GM18861 (cell line): ENCODE results near the gene COG3.

Experiments used
- ATAC-seq: cut with Tn5 transposase; IDR thresholded peaks from one replicate; pipeline ENCODE4 v1.9.1; 2021; ENCODE audit not compliant: unreplicated experiment

COG3 gene

DNA sequence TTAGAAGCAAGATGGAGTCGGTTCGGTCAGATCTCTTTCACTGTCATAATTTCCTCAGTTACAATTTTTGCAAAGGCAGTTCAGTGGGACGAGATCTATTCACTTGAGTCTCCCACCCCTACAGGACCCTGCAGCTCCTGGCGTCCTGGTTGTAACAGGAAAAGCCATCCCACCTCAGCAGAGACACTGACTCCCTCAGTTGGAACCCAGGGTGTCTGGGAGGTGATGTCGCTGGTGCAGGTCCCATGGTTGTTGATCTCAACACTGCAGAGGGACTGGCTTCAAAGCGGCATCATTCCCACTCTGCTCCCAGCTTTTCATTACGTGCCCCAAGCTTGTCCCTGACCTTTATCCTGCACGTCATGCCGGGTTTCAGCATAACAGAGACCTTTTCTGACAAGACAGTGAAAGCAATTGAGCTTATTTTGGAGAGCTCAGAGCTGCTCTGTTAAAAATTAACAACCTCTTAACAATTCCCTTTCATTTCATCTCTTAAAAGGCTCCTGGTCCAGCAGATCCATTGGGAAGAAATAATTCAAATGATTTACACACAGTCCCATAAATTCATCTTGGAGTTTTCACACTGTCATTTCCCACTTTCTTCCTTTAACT lies 17.6 kb upstream of the COG3 start:
- ATAC-seq: no peak

DNA sequence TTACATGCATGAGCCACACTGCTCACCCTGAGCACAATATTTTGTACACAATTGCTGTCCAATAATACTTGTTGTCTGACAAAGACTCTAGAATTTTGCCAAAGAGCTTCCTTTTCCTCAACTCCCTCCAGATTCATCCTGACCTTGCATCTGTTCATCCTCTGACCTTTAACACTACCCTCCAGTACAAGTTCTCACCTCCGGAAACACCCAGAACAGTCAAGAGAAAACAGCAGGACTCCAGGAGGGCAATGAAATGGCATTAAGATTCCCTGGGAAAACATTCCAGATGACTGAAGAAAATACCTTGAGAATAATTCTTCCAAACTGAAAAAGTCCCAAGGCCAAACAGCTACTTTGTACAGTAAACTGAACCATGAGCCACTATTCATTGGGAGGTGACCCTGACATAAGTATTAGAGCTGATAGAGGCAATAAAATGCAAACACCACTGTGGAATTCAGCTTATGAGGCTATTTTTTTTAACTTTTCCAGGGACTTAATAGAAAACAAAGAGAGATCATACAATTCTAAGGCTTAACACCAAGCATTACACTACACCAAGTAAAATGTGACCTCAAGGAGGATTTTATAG lies 15.7 kb upstream of the COG3 start:
- no peak for ATAC-seq

DNA sequence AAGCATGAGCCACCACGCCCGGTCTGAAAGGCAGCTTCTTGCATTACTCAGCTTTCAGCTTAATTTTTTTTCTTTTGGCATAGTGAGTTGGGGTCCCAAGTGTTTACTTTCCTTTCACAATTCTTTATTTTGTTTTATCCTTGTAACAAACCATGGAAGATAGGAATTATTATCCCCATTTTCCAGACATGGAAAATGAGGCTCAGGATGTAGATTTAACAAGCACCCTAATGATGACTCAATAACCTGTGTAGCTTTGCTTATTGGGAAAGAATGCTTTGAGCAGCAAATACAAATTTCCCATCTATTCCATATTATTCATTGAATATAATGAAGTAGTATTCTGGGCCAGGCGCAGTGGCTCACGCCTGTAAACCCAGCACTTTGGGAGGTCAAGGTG lies 13.5 kb upstream of the COG3 start:
- no peak for ATAC-seq

DNA sequence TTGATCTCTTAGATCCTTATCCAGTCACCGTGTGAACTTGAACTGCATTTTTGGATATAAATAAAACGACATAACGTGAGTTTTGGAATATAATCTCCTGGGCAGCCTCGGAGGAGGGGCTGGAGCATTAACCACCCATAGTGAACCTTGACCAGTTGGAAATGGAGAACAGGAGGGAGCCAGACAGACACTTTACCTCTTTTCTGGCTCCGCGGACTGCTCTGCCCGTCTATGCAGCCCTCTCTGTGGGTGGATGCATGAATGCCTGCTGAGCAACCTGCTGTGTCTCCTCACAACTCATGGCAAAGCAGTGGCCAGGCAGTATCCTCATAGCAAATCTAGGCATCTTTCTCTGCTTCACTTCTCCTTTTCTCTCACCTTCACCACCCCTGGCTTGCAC lies 10.5 kb upstream of the COG3 start:
- ATAC-seq: no peak

DNA sequence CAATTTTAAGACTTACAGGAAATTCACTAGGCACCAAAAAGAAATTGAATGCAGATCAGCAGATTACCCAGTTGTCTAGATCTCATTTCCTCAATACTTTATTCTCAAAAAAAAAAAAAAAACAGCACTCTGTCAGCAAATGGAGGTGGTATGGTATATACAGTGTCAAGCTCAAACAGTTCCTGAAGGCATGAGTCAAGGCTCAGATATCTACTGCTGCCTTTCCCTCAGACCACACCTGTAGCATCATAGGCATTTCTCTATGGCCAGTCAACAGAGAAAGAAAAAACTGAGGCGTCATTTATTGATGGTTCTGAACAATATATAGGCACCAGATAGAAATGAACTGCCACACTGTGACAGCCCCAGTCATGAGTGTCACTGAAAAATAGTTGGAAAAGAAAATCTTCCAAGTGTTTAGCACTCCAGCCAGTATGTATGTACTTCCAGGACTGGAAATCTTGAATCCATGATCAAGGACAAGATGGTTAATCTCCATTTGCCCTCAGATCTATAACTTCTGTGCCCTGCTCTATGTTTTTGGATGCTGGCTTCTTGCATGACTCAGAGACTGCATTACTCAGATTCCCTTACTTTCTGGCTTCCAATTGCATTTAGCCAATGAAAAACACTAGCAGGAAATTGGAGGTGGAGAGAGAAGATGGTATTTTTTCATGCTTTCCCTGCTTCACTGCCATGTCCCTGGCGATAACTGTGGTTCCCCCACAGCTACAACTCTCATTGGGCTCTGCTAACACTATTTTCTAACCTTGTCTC lies 8.4 kb upstream of the COG3 start:
- no peak for ATAC-seq

DNA sequence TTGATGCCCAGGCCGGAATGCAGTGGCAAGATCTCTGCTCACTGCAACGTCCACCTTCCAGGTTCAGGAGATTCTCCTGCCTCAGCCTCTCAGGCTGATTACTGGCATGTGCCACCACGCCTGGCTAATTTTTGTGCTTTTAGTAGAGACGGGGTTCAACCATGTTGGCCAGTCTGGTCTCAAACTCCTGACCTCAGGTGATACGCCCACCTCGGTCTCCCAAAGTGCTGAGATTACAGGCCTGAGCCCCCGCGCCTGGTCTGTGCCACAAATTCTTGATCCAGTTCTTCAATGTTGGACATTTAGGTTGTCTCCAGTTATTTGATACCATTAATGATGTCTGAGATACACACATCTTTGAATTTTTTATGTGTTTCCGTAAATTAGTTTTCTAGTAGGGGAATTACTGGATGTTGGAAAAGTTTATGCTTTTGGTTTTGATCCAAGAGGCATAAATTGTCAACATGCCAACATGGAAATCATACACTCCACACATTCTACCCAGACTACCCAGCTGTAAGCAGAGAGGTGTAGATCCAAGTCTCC lies 525 bp upstream of the COG3 start:
- no peak for ATAC-seq

DNA sequence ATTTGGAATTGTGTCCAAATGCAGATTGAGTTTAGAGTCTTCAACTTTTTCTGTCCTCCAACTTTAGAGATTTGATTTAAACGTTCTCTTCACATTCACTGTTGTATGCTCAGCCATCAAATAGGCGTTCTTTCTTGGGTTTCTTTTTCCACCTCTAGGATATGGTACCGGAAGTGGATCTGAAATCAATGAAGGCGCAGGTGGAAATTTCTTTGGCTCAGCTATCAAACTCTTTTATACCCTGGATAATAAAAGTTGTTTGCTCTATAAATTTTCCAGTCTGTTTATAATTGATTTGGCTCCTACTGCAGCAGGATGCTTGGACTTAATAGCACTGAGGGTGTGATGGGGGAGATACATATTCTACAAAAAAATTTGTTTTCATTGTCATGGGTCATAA lies 1.6 kb downstream of the COG3 start:
- no peak for ATAC-seq

DNA sequence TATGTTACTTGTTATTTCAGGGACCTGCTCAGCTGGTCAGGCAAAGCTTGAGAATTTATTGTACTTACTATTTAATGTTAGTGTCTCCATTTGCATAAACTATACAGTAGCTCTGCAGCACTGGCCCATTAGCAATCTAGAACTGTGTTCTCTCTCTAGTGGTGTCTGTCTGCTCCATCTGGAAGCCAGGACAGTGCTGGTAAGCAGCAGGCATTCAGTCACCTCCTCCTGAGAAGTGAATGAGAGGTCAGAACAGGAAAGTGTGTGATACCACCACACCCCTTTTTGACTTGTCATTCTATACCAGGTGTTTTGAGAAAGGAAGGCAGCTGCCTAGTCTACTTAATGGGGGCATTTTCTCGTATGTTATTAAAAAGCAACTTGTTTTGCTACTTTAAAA lies 3.9 kb downstream of the COG3 start:
- no peak for ATAC-seq

DNA sequence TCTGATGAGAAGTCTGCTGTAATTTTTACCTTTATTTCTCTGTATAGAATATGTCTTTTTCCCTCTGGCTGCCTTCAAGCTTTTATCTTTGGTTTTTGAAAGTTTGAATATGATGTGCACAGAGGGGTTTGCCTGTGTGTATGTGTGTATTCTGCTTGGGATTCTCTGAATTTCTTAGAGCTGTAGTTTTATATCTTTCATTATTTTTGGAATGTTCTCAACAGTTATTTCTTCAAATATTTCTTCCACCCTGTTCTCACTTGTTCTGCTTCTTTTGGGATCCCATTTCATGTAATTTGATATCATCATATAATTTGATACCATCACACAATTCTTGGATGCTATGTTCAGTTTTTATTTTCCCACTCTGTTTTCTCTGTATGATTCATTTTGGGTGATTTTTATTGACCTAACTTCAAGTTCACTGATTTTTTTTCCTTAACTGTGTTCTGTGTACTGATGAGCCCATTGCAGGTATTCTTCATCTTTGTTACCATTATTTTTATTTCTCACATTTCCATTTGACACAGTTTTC lies 7.5 kb downstream of the COG3 start:
- ATAC-seq: no peak

DNA sequence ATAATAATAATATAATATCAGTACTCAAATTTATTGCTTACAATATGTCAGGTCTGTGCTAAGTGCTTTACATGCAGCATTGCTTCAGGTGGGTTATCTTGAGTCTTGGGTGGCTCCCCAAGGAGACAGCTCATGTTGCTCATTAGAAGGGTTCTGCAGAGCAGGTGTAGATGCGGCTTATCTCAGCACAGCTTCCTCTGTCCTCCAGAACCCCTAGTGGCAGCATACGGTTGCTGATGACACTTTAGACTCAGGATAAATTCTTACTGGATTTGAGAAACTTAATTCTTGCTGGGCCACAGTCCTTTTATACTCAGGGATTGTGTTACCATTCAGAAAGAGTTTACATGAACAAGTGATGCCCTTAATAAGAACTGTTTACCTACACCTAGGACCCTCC lies 8.9 kb downstream of the COG3 start:
- no peak for ATAC-seq

DNA sequence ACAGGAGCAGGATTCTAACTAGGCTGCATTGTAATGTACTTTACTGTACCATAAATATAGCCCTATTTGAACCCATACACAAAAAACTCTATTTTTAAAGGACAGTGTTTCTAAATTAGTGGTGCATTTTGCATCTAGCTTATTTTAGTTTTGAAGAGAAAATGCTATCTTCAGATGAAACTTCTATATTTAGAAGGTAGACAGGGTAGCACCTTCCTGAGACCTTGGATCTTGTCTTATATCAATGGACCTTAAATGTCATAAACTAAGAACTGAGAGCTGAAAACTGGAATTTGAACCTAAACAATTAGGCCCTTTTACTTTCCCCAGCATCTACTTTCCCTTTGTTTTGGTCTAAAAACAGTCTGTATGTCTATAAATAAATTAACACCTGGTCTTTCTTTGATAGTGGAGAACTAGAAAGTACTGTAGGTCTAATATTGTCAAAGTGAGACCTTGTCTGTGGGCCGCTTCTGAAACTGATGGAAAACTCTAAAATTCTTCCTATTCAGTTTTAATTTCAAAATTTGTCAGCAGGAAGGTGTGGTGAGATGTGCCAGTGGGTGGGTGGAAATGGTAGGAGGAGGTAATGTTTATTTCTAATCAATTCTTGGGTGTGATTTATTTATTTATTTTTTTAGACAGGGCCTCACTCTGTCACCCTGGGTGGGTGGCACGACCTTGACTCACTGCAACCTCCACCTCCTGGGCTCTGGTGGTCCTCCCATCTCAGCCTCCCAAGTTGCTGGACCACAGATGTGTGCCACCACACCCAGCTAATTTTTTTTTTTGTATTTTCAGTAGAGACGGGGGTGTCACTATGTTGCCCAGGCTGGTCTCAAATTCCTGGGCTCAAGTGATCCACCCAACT lies 10.1 kb downstream of the COG3 start:
- ATAC-seq: no peak

DNA sequence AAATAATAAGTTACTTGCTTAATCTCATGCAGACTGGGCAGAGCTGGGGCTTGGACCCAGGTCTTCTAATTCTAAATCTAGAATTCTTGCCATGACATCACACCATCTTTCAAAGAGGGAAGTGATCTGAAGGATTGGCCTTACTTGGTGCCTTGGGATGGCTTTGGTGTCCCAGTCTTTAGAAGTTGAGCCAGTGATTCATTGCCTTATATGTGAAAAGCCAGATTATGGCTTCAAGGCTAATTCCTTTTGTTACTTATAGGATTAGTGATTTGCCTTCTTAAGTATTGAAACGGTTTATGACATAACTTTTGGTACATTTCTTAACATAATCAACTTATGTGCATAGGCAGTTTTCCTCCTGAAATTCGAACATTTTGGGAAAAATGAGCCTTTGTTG lies 14.9 kb downstream of the COG3 start:
- ATAC-seq: no peak

DNA sequence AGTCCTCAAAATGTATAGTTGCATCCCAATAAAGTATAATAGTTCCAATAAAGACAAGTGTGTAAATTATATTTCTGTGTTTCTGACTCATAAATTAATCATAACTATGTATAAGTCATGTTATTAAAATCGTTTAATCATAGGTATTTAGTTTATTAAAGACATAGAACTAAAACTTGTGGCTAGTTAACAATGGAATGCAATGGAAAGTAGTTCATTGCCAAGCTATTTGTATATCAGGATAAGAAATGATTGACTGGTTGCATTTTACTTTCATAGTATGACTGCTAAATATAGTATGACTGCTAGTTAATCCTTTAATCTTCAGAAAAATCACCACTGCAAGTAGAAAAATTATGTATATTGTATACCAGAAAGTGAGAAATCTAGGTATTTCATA lies 16.9 kb downstream of the COG3 start:
- ATAC-seq: no peak

DNA sequence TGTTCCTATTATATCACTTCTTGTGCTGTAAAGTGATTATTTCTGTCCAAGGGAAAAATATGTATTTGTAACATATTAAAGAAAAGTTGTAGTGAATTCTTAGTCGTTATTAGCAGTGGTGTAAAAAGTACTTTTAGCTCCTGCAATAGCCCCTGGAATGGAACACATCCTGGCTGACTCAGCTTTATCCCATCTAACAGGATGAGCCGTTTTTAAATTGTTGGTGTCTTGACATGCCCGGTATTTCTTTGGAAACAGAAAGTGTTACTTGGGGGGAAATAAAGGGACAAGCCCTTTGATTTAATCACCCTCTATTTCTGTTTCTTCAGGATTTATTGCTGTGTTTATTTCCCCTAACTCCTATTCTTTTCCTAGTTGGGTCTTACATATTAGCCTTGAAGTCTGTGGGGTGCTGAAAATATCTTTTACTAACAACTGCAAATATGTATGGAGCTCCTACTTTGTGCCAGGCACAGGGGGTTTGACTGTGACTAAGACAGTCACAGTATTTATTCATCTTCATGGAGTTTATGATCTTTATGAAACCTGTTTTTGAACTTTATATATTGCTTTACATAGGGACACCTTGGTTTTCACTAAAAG lies 17.9 kb downstream of the COG3 start:
- ATAC-seq: no peak

DNA sequence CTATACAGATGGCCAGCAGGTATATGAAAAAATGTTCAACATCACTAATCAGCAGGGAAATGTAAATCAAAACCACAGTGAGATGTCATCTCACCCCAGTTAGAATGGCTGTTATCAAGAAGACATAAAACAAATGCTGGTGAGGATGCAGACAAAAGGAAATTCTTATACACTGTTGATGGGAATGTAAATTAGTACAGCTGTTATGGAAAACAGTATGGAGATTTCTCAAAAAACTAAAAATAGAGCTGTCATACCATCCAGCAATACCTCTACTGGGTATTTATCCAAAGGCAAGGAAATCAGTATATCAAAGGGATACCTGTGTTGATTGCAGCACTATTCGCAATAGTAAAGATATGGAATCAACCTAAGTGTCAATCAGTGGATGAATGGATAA lies 22.9 kb downstream of the COG3 start:
- no peak for ATAC-seq

DNA sequence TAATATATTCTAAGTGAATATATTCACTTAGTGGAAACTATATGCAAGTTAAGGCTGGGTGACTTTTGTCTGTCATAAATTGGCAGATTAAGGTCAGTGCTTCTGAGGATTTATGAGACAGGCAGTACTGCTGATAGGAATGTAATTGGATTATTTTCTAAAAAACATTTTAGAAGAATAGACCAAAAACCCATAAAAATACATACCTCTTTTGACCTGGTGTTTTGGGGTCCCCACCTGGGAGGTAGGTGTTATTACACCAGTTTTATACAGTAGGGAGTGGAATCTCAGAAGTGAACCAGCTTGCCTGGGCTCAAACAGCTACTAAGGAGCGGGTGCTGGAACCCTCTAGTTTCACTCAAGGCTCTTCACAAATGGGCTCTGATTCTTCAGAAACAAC lies 25.3 kb downstream of the COG3 start:
- no peak for ATAC-seq

DNA sequence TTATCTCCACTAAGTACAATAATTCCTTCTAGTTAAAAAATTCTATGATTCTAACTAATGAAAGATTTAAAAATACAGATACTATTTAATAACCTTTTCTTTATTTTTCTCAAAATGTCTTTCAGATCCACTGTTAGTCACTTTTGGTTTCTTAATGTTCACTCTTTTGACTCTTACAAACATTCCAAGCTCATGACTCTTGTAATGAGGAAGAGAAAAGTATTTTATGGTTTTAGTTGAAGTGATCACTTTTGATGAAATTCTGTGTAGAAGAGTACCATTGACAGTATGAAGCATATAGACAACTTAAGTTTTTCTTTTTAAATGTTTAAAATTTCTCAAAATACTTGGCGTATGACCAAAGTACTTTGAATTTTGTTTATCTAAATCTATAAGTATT lies 27.8 kb downstream of the COG3 start:
- no peak for ATAC-seq

DNA sequence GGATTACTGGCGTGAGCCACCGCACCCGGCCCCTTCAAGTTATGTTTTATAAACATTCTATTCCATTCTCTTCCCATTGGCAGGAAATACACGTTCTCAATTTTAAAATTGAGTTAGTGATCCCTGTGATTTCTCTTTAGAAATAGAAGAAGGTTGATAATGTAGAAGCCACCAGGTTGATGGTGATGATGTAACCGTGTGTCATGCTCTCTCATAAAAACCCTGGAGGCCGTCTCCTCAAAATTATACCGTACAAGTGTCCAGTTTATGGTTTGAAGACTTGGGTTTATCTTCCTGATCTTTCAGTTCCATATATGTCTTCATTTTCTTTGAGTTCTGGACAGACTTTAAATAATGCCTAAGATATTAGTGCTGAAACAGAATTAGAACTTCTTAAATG lies 32.2 kb downstream of the COG3 start:
- no peak for ATAC-seq

DNA sequence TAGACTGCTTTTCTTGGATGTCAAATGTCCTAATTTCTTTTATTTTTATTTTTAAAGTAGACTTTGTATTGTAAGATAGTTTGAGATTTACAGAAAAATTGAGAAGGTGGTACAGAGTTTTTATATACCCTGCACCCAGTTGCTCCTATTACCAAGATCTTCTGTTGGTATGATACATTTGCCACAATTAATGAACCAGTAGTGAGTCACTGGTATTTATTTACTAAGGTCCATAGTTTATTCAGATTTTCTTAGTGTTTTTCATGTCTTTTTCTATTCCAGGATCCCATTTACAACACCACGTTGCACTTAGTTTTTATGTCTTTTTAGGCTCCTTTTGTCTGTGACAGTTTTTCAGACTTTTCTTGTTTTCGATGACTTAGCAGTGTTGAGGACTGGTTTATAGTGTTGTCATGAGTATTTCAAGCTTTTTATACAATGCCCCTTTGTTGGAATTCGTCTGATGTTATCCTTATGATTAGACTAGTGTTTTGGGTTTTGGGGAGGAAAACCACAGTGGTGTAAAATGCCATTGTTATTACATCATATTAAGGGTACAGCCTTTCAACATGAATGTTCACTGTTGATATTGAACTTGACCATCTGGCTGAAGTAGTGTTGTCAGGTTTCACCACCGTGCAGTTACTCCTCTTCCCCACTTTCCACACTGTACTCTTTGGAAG lies 35.9 kb downstream of the COG3 start:
- ATAC-seq: no peak

DNA sequence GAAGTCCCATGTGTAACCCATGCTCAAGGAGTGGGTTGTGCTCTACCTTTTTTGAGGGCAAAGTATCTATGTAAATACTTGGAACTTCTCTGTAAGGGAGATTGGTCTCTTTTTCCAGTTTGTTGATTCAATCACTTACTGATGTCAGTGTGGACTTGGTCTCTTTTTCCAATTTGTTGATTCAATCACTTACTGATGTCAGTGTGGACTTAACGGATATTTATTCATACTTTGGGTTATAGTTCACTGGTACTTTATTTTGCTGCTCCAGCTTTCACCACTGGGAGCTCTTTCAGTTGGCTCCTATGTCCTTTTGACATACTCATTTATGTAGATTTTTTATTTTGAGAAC lies 36.4 kb downstream of the COG3 start:
- ATAC-seq: no peak
